Loucy (cell line): ENCODE measurements around the gene SCRN2.

Experiments
- CTCF ChIP-seq: fragments of 200-600 bp; sonication (generic); conservative IDR thresholded peaks from 2 replicates; pipeline ENCODE4 v1.5.1; 2014; ENCODE audit warnings: mild to moderate bottlenecking, antibody characterized with exemption, low read length
- EZH2phosphoT487 ChIP-seq: fragments of 200-600 bp; IDR thresholded peaks from 2 replicates; pipeline ENCODE4 v1.6.1; 2018; ENCODE audit warnings: antibody characterized with exemption, mild to moderate bottlenecking, moderate library complexity, borderline replicate concordance

GRCh38 chr17:47871048-47871447 is 30.0 kb upstream of the SCRN2 start:
- TF ChIP-seq CTCF (no peak), EZH2phosphoT487 (no peak)
